ENCODE data around the gene CDC14A.

DNA sequence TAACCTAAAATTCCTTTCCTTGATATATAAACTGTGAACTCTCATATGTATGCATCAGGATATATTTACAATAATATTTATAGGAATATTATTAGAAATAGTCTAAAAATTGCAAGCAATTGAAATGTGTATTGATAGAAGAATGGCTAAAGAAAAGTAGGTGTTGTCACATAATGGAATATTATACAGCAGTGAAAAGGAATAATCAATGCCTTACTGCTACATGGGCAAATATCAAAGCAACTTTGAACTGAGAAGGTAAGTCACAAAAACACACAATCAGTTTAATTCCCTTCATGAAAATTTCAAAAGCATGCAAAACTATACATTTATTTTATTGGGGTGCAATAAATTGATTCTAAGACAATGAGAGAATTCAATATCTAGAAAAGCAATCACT is 35.7 kb upstream of the CDC14A start:
- TF ChIP-seq, protein P1, sequence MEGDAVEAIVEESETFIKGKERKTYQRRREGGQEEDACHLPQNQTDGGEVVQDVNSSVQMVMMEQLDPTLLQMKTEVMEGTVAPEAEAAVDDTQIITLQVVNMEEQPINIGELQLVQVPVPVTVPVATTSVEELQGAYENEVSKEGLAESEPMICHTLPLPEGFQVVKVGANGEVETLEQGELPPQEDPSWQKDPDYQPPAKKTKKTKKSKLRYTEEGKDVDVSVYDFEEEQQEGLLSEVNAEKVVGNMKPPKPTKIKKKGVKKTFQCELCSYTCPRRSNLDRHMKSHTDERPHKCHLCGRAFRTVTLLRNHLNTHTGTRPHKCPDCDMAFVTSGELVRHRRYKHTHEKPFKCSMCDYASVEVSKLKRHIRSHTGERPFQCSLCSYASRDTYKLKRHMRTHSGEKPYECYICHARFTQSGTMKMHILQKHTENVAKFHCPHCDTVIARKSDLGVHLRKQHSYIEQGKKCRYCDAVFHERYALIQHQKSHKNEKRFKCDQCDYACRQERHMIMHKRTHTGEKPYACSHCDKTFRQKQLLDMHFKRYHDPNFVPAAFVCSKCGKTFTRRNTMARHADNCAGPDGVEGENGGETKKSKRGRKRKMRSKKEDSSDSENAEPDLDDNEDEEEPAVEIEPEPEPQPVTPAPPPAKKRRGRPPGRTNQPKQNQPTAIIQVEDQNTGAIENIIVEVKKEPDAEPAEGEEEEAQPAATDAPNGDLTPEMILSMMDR (IDR thresholded peaks at IDR 0.05; ENCODE audit: poor library complexity, severe bottlenecking), result no peak
- TF ChIP-seq, protein P2, sequence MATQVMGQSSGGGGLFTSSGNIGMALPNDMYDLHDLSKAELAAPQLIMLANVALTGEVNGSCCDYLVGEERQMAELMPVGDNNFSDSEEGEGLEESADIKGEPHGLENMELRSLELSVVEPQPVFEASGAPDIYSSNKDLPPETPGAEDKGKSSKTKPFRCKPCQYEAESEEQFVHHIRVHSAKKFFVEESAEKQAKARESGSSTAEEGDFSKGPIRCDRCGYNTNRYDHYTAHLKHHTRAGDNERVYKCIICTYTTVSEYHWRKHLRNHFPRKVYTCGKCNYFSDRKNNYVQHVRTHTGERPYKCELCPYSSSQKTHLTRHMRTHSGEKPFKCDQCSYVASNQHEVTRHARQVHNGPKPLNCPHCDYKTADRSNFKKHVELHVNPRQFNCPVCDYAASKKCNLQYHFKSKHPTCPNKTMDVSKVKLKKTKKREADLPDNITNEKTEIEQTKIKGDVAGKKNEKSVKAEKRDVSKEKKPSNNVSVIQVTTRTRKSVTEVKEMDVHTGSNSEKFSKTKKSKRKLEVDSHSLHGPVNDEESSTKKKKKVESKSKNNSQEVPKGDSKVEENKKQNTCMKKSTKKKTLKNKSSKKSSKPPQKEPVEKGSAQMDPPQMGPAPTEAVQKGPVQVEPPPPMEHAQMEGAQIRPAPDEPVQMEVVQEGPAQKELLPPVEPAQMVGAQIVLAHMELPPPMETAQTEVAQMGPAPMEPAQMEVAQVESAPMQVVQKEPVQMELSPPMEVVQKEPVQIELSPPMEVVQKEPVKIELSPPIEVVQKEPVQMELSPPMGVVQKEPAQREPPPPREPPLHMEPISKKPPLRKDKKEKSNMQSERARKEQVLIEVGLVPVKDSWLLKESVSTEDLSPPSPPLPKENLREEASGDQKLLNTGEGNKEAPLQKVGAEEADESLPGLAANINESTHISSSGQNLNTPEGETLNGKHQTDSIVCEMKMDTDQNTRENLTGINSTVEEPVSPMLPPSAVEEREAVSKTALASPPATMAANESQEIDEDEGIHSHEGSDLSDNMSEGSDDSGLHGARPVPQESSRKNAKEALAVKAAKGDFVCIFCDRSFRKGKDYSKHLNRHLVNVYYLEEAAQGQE (IDR thresholded peaks at IDR 0.05; ENCODE audit: borderline replicate concordance), result no peak
- no peak for TF ChIP-seq EP300 (conservative IDR thresholded peaks at IDR 0.05; ENCODE audit: poor library complexity, severe bottlenecking)
- TF ChIP-seq EZH2 (IDR thresholded peaks at IDR 0.05; ENCODE audit: borderline replicate concordance, insufficient read depth, low read length, poor library complexity, severe bottlenecking), result no peak
